HCT116 (cell line): ENCODE measurements around the gene TTC24. TPM values are rescaled to one million over a fixed set of nuclear protein-coding genes. Genes with fewer than 3 reads are reported as not detected.

Source experiments
- ATAC-seq: fragments of 200-7000 bp; cut with Tn5 transposase; 2 replicates; pipeline ENCODE4 v1.9.1; 2020; ENCODE audit warnings: mild to moderate bottlenecking, moderate library complexity
- BruUV-seq: library from RNA; stranded (reverse); fragments of 400-500 nt; replicated peaks from 2 replicates; lab custom pipeline; 2021; lab: Mats Ljungman, UMichigan
- CTCF ChIA-PET: fragments of 300-600 bp; sonication (Branson Sonifier 250); formaldehyde crosslinking; loops from one replicate; lab custom pipeline; 2021; ENCODE audit warnings: antibody characterized with exemption; lab: Charles Lee
- POLR2A ChIA-PET: fragments of 300-600, 350-600 bp; sonication (Branson Sonifier 250); formaldehyde crosslinking; loops from one replicate; lab custom pipeline; 2021; ENCODE audit warnings: antibody characterized with exemption; lab: Charles Lee
- RAD21 ChIA-PET, 2 experiments: fragments of 300-600 bp; sonication (Branson Sonifier 250); formaldehyde crosslinking; loops; one replicate each; lab custom pipeline; 2023; ENCODE audit warnings: low total read pairs in 2 of 2; ENCODE audit not compliant: uncharacterized antibody in 2 of 2, unreplicated experiment in 2 of 2, low non-redundant PET in 1 of 2; lab: Charles Lee
- DNase-seq: peaks from one replicate; pipeline ENCODE4 v3.0.0-alpha.2; 2010; ENCODE audit warnings: low read depth, low spot score
- H2AFZ ChIP-seq: fragments of 200-600 bp; shearing (Covaris generic), sonication (generic); 2 replicates; pipeline ENCODE4 v1.6.1; 2017; ENCODE audit warnings: low read depth, mixed run types, mixed read lengths, antibody characterized with exemption, low read length; ENCODE audit not compliant: poor library complexity, severe bottlenecking
- H3K27ac ChIP-seq: 2 replicates; pipeline ENCODE4 v1.5.1; 2012; ENCODE audit warnings: low read depth, low read length
- H3K27me3 ChIP-seq: fragments of 200-600 bp; sonication (generic); 2 replicates; pipeline ENCODE4 v1.6.1; 2016; ENCODE audit warnings: mixed run types, low read length, mixed read lengths; ENCODE audit not compliant: insufficient read depth
- H3K36me3 ChIP-seq, 2 experiments: fragments of 200-500 bp in 1 of 2; fragments of 200-600 bp in 1 of 2; sonication (Bioruptor generic) in 1 of 2; sonication (generic) in 1 of 2; 2 replicates each; pipeline versions ENCODE4 v1.5.1 to v1.6.1; 2014 to 2016; ENCODE audit warnings: low read length in 2 of 2, inconsistent platforms in 1 of 2, mixed read lengths in 1 of 2, mixed run types in 1 of 2; ENCODE audit not compliant: insufficient read depth in 2 of 2, control insufficient read depth in 1 of 2
- H3K4me1 ChIP-seq, 2 experiments: fragments of 200-600 bp in 1 of 2; sonication (generic) in 1 of 2; 2 replicates each; pipeline versions ENCODE4 v1.5.1 to v1.6.1; 2012 to 2017; ENCODE audit warnings: low read length in 2 of 2, inconsistent platforms in 1 of 2, mild to moderate bottlenecking in 1 of 2, mixed read lengths in 1 of 2, mixed run types in 1 of 2, moderate library complexity in 1 of 2; ENCODE audit not compliant: insufficient read depth in 2 of 2, control insufficient read depth in 1 of 2
- H3K4me2 ChIP-seq: fragments of 200-600 bp; sonication (generic); 2 replicates; pipeline ENCODE4 v1.6.1; 2017; ENCODE audit warnings: mixed run types, low read length, mixed read lengths
- H3K4me3 ChIP-seq, 2 experiments: fragments of 200-600 bp in 1 of 2; sonication (generic) in 1 of 2; replicated peaks in 1 of 2; 2 replicates each; pipeline ENCODE4 v1.5.1; 2011 to 2016; ENCODE audit warnings: low read length in 2 of 2, control low read depth in 1 of 2, low read depth in 1 of 2, mild to moderate bottlenecking in 1 of 2, mixed read lengths in 1 of 2, mixed run types in 1 of 2
- H3K79me2 ChIP-seq: fragments of 200-600 bp; sonication (generic); 2 replicates; pipeline ENCODE4 v1.6.1; 2017; ENCODE audit warnings: mild to moderate bottlenecking, mixed run types, low read length, moderate library complexity, mixed read lengths; ENCODE audit not compliant: insufficient read depth
- H3K9ac ChIP-seq: fragments of 200-600 bp; sonication (generic); 2 replicates; pipeline ENCODE4 v1.6.1; 2016; ENCODE audit warnings: low read length, mixed read lengths
- H3K9me2 ChIP-seq: fragments of 200-600 bp; sonication (generic), shearing (Covaris generic); 2 replicates; pipeline ENCODE4 v1.6.1; 2017; ENCODE audit warnings: mixed run types, mild to moderate bottlenecking, moderate library complexity; ENCODE audit not compliant: insufficient read depth
- H3K9me3 ChIP-seq, 2 experiments: fragments of 200-500 bp in 1 of 2; fragments of 200-600 bp in 1 of 2; sonication (Bioruptor generic) in 1 of 2; sonication (generic) in 1 of 2; 2 replicates each; pipeline ENCODE4 v1.6.1; 2014 to 2017; ENCODE audit warnings: low read length in 2 of 2, mixed read lengths in 2 of 2, inconsistent platforms in 1 of 2, low read depth in 1 of 2, mild to moderate bottlenecking in 1 of 2, mixed run types in 1 of 2, moderate library complexity in 1 of 2; ENCODE audit not compliant: control insufficient read depth in 1 of 2, insufficient read depth in 1 of 2
- H4K20me1 ChIP-seq: fragments of 200-600 bp; sonication (generic), shearing (Covaris generic); 2 replicates; pipeline ENCODE4 v1.6.1; 2017; ENCODE audit warnings: mixed run types, mild to moderate bottlenecking, moderate library complexity; ENCODE audit not compliant: insufficient read depth
- CBX3 ChIP-seq: IDR thresholded peaks from 2 replicates; pipeline ENCODE4 v1.6.1; 2012; ENCODE audit warnings: low read depth
- ELF1 ChIP-seq: IDR thresholded peaks from 2 replicates; pipeline ENCODE4 v1.6.1; 2012; ENCODE audit warnings: low read depth, borderline replicate concordance
- EZH2phosphoT487 ChIP-seq: fragments of 200-600 bp; IDR thresholded peaks from 2 replicates; pipeline ENCODE4 v1.6.1; 2018; ENCODE audit warnings: antibody characterized with exemption, borderline replicate concordance
- FOSL1 ChIP-seq: IDR thresholded peaks from 2 replicates; pipeline ENCODE4 v1.6.1; 2012; ENCODE audit warnings: low read depth
- JUND ChIP-seq: IDR thresholded peaks from 2 replicates; pipeline ENCODE4 v1.6.1; 2012
- POLR2AphosphoS5 ChIP-seq: IDR thresholded peaks from 2 replicates; pipeline ENCODE4 v1.6.1; 2011; ENCODE audit warnings: mild to moderate bottlenecking, low read depth, low read length, moderate library complexity
- SP1 ChIP-seq: IDR thresholded peaks from 2 replicates; pipeline ENCODE4 v1.6.1; 2012; ENCODE audit warnings: low read depth
- SRF ChIP-seq: IDR thresholded peaks from 2 replicates; pipeline ENCODE4 v1.6.1; 2012; ENCODE audit warnings: low read depth
- ZFX ChIP-seq: fragments of 450-650 bp; IDR thresholded peaks from 2 replicates; pipeline ENCODE4 v1.6.1; 2017
- intact Hi-C: fragments of 100-400 bp; cut with micrococcal nuclease; formaldehyde crosslinking; loops from 2 replicates; pipeline ENCODE4 v1.10.0; 2022
- total RNA-seq: library from RNA; stranded (reverse); gene quantifications from one replicate; pipeline ENCODE4 v1.2.1, GENCODE V29; 2021; ENCODE audit not compliant: unreplicated experiment

TTC24 gene
- total RNA-seq, 1 experiment from 2014 or later = not detected

DNA sequence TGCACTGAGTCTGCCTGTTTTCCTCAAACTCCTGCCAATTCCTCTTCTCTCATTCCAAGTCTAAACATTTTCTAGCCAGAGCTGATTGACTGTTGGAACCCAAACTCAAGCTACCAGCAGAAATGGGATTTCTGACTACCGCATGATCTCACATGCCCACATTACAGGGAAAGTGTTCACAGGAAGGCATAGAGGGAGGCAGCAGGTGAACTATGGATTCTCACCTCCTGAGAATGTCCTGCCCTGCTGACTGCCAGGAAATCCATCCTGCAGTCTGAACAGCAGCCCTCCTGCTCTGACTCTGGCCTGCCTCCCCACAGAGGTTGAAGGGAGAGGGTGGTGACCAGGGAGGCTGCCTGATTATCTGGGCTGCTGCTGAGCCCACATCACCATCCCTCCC lies 29.7 kb upstream of the TTC24 start:
- intact Hi-C loops = loop anchor here (5.0 kb wide), 1 partner anchor 38 kb away; no protein-coding TSS in a partner anchor
- BruUV-seq = no TSS peak
- Histone ChIP-seq H3K27me3 (no peaks in the 10 kb centered on the region), H3K9me3 (no peaks in the 10 kb centered on the region), H3K9ac (no peak overlapping the region), H3K79me2 (no peaks in the 10 kb centered on the region), H3K4me1 (peaks cover 0 to 17% of the 10 kb centered on the region in 2 experiments; a peak in 2 of 4 replicates), H4K20me1 (no peaks in the 10 kb centered on the region)
- no peak for TF ChIP-seq ZFX
- no peak for TF ChIP-seq SP1
- no peak for TF ChIP-seq SRF
- no peak for TF ChIP-seq ELF1
- no peak for TF ChIP-seq CBX3
- TF ChIP-seq JUND = no peak
- TF ChIP-seq EZH2phosphoT487 = no peak
- no peak for TF ChIP-seq POLR2AphosphoS5
- TF ChIP-seq, all 23 proteins: peak for 0
- Histone ChIP-seq H3K4me2 (no peak overlapping the region), H3K27ac (no peak overlapping the region), H3K36me3 (peaks cover 10 to 13% of the 10 kb centered on the region in 2 experiments; a peak in 3 of 4 replicates), H2AFZ (no peak overlapping the region), H3K9me2 (no peaks in the 10 kb centered on the region), H3K4me3 (no peak overlapping the region)
- ChIA-PET CTCF (no interaction called here), RAD21 (no interaction called here), POLR2A (no interaction called here)
- no peak for DNase-seq
- no peak for ATAC-seq

GRCh38 chr1:156550346-156550745 lies 29.2 kb upstream of the TTC24 start:
- Histone ChIP-seq H3K27me3 (no peaks in the 10 kb centered on the region), H3K9ac (no peak overlapping the region), H2AFZ (no peak overlapping the region), H3K4me2 (no peak overlapping the region), H3K4me1 (peaks cover 0 to 17% of the 10 kb centered on the region in 2 experiments; a peak in 2 of 4 replicates), H3K79me2 (no peaks in the 10 kb centered on the region), H3K4me3 (no peak overlapping the region), H3K9me3 (no peaks in the 10 kb centered on the region), H4K20me1 (no peaks in the 10 kb centered on the region), H3K27ac (no peak overlapping the region), H3K9me2 (no peaks in the 10 kb centered on the region), H3K36me3 (peaks cover 10 to 13% of the 10 kb centered on the region in 2 experiments; a peak in 3 of 4 replicates)
- POLR2A ChIA-PET = no interaction called here
- CTCF ChIA-PET = no interaction called here
- no TSS peak for BruUV-seq
- intact Hi-C loops = loop anchor here (5.0 kb wide), 1 partner anchor 38 kb away; no protein-coding TSS in a partner anchor
- DNase-seq (no peak), ATAC-seq (no peak)
- RAD21 ChIA-PET = no interaction called here
- no peak for TF ChIP-seq FOSL1
